KMS-11 (cell line): Measurements from ENCODE around the gene MYL6.

Experiments
- H2AFZ ChIP-seq: fragments of 200-600 bp; sonication (generic); 2 replicates; pipeline ENCODE4 v1.6.1; 2016; ENCODE audit warnings: antibody characterized with exemption, mixed run types, low read depth
- H3K27ac ChIP-seq: fragments of 200-600 bp; sonication (generic); 2 replicates; pipeline ENCODE4 v1.6.1; 2016; ENCODE audit warnings: mild to moderate bottlenecking, mixed run types
- H3K27me3 ChIP-seq: fragments of 200-600 bp; sonication (generic); 2 replicates; pipeline ENCODE4 v1.6.1; 2017; ENCODE audit warnings: mild to moderate bottlenecking, low read depth, mixed run types, moderate library complexity; ENCODE audit not compliant: insufficient read depth
- H3K36me3 ChIP-seq: fragments of 200-600 bp; sonication (generic); 2 replicates; pipeline ENCODE4 v1.6.1; 2017; ENCODE audit warnings: mild to moderate bottlenecking, mixed run types; ENCODE audit not compliant: insufficient read depth
- H3K4me1 ChIP-seq: fragments of 200-600 bp; sonication (generic); 2 replicates; pipeline ENCODE4 v1.6.1; 2016; ENCODE audit warnings: mild to moderate bottlenecking, low read depth, mixed run types; ENCODE audit not compliant: poor library complexity, severe bottlenecking
- H3K4me2 ChIP-seq: fragments of 200-600 bp; sonication (generic); 2 replicates; pipeline ENCODE4 v1.7.0; 2016; ENCODE audit warnings: mild to moderate bottlenecking, mixed run types
- H3K4me3 ChIP-seq: fragments of 200-600 bp; sonication (generic); IDR thresholded peaks from 2 replicates; pipeline ENCODE4 v1.6.1; 2017; ENCODE audit warnings: low read depth, low read length, mixed read lengths; ENCODE audit not compliant: insufficient read depth
- H3K79me2 ChIP-seq: fragments of 200-600 bp; sonication (generic); 2 replicates; pipeline ENCODE4 v1.6.1; 2016; ENCODE audit warnings: low read depth, mixed run types; ENCODE audit not compliant: insufficient read depth
- H3K9ac ChIP-seq: fragments of 200-600 bp; sonication (generic); 2 replicates; pipeline ENCODE4 v1.6.1; 2016; ENCODE audit warnings: mild to moderate bottlenecking, mixed run types
- H4K20me1 ChIP-seq: fragments of 200-600 bp; sonication (generic); 2 replicates; pipeline ENCODE4 v1.6.1; 2016; ENCODE audit warnings: mild to moderate bottlenecking, mixed run types; ENCODE audit not compliant: insufficient read depth
- CTCF ChIP-seq: fragments of 200-600 bp; sonication (generic); conservative IDR thresholded peaks from 2 replicates; pipeline ENCODE4 v1.6.1; 2017; ENCODE audit warnings: low read depth, mild to moderate bottlenecking, antibody characterized with exemption, low read length, moderate library complexity, mixed read lengths

Gene MYL6

DNA sequence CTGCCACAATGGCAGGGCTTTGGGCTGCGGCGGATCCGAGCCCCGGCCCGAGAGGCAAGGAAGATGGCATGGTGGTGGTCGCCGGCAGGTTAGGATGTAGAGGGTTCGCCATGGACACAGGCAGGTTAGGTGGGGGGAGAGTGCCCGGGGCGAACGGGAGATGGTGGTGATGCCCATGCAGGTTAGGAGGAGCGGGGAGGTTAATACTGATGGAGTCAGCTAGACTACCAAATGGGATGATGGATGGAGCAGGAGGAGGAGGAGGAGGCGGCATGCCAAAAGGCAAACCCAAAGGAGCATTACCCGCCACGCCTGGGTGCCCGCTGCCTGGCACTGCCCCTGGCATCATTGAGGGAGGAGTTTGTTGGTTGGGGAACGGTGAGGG is 6.2 kb downstream of the MYL6 start:
- H3K27ac ChIP-seq, result no peak overlapping the region
- H3K4me3 ChIP-seq, result no peak overlapping the region
- peaks cover 36% of the 10 kb centered on the region; the same call in 1 of the 2 replicates for H3K36me3 ChIP-seq
- H4K20me1 ChIP-seq, result no peaks in the 10 kb centered on the region
- peaks cover 22% of the 10 kb centered on the region for H3K4me1 ChIP-seq
- no peak for TF ChIP-seq CTCF
- no peaks in the 10 kb centered on the region for H3K27me3 ChIP-seq
- peaks cover 23% of the 10 kb centered on the region for H3K79me2 ChIP-seq
- no peak overlapping the region for H3K9ac ChIP-seq
- no peak overlapping the region for H2AFZ ChIP-seq
- no peak overlapping the region for H3K4me2 ChIP-seq

DNA sequence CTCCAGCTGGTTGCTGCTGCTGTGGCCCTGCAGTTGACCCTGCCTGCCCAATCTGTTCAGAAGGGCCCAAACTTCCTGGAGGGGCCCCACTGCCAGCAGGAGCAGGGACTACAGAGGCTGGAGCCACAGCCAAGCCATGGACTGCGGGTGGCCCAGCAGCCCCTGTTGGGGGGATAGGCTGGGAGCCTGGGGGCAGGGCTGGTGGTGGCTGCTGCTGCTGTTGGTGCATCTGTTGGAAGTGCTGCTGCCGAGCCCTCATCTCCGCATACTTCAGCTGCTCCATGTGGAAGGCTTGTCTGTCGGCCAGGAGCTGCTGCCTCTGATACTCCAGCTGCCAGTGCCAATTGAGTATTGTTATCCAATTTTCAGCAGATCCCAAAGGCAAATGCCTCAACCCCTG is 7.2 kb downstream of the MYL6 start:
- Histone ChIP-seq H2AFZ (no peak overlapping the region), H3K79me2 (peaks cover 12% of the 10 kb centered on the region; the same call in 1 of the 2 replicates), H3K27me3 (no peaks in the 10 kb centered on the region), H3K36me3 (peaks cover 33% of the 10 kb centered on the region; the same call in 1 of the 2 replicates), H3K4me3 (no peak overlapping the region), H3K4me2 (no peak overlapping the region), H3K4me1 (peaks cover 11% of the 10 kb centered on the region), H3K27ac (no peak overlapping the region), H4K20me1 (no peaks in the 10 kb centered on the region), H3K9ac (no peak overlapping the region)
- TF ChIP-seq CTCF, result no peak

DNA sequence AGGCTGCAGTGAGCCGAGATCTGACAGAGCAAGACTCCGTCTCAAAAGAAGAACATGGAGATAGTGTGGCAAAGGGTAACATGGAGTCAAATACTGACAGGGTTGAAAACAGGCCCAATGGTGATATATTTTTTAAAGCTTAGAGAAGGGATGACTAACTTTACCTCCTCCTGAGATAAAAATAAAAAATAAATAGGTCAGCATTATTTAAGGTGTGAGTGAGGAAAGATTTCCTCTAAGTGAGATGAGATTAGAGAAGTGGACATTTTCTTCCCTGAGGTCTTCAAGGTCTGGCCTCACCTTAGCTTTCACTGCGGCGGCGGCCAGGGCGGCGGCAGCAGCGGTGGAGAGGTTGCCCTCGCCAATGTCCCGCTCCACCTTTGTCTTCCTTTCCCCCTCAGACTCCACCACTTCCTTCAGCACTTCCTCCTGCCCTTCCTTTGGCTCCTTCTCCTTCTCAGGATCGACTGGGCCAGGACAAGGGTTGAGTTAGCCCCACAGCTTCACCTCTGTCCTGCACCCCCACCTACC is 11.1 kb downstream of the MYL6 start:
- H4K20me1 ChIP-seq, result no peaks in the 10 kb centered on the region
- H2AFZ ChIP-seq, result no peak overlapping the region
- H3K27me3 ChIP-seq, result no peaks in the 10 kb centered on the region
- H3K9ac ChIP-seq, result no peak overlapping the region
- H3K4me1 ChIP-seq, result no peaks in the 10 kb centered on the region
- H3K36me3 ChIP-seq, result peaks cover 22% of the 10 kb centered on the region; the same call in 1 of the 2 replicates
- no peak overlapping the region for H3K27ac ChIP-seq
- no peak overlapping the region for H3K4me3 ChIP-seq
- no peaks in the 10 kb centered on the region for H3K79me2 ChIP-seq
- no peak for TF ChIP-seq CTCF
- no peak overlapping the region for H3K4me2 ChIP-seq

GRCh38 chr12:56172839-56173238 is 14.7 kb downstream of the MYL6 start:
- H3K79me2 ChIP-seq, result no peaks in the 10 kb centered on the region
- H3K4me3 ChIP-seq, result no peak overlapping the region
- no peaks in the 10 kb centered on the region for H3K27me3 ChIP-seq
- H3K27ac ChIP-seq, result no peak overlapping the region
- H3K36me3 ChIP-seq, result peaks cover 31% of the 10 kb centered on the region; the same call in 1 of the 2 replicates
- no peak overlapping the region for H2AFZ ChIP-seq
- H3K9ac ChIP-seq, result no peak overlapping the region
- no peak for TF ChIP-seq CTCF
- no peaks in the 10 kb centered on the region for H3K4me1 ChIP-seq
- no peaks in the 10 kb centered on the region for H4K20me1 ChIP-seq
- no peak overlapping the region for H3K4me2 ChIP-seq
